Epithelial cell of esophagus (primary cell): ENCODE data around the gene OVAAL.
A peak's percentile ranks its signal among the peaks of the same experiment; 100 is the strongest.

Experiments used
- DNase-seq: peaks from one replicate; pipeline ENCODE4 v3.0.0; 2010; ENCODE audit warnings: low read depth
- H3K4me3 ChIP-seq: 2 replicates; pipeline ENCODE4 v1.5.1; 2011; ENCODE audit warnings: mild to moderate bottlenecking, low read length, control low read depth
- TF ChIP-seq, protein P1 (sequence below): IDR thresholded peaks from 2 replicates; pipeline ENCODE4 v1.5.1; 2011; ENCODE audit warnings: low read depth, mild to moderate bottlenecking, low read length, control low read depth, inconsistent platforms; ENCODE audit not compliant: insufficient read depth; ENCODE audit errors: missing control alignments

OVAAL gene

GRCh38 chr1:180603850-180604226 is 45.1 kb downstream of the OVAAL start:
- no peak overlapping the region for H3K4me3 ChIP-seq
- TF ChIP-seq, protein P1, sequence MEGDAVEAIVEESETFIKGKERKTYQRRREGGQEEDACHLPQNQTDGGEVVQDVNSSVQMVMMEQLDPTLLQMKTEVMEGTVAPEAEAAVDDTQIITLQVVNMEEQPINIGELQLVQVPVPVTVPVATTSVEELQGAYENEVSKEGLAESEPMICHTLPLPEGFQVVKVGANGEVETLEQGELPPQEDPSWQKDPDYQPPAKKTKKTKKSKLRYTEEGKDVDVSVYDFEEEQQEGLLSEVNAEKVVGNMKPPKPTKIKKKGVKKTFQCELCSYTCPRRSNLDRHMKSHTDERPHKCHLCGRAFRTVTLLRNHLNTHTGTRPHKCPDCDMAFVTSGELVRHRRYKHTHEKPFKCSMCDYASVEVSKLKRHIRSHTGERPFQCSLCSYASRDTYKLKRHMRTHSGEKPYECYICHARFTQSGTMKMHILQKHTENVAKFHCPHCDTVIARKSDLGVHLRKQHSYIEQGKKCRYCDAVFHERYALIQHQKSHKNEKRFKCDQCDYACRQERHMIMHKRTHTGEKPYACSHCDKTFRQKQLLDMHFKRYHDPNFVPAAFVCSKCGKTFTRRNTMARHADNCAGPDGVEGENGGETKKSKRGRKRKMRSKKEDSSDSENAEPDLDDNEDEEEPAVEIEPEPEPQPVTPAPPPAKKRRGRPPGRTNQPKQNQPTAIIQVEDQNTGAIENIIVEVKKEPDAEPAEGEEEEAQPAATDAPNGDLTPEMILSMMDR = no peak
- DNase-seq = peak; percentile 52

DNA sequence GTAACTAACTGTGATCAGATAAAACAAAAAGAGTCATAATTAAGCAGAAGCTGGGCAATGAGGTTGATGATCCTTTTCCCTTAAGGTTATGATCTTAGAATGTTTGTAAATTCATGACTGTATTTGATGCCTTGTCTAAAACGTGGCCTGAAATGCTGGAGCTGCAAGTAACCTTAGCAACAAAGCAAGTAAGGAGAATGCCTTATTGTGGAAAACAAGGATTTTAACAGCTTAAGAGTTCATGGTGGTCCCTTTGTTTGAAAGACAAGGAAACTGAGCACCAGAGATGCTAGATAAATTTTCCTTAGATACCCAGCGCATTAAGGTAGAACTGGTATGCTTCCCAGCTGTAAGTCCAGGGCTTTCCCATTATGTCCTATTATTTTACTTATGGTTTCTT is 47.4 kb downstream of the OVAAL start:
- TF ChIP-seq, protein P1 = no peak
- no peak for DNase-seq
- no peak overlapping the region for H3K4me3 ChIP-seq

DNA sequence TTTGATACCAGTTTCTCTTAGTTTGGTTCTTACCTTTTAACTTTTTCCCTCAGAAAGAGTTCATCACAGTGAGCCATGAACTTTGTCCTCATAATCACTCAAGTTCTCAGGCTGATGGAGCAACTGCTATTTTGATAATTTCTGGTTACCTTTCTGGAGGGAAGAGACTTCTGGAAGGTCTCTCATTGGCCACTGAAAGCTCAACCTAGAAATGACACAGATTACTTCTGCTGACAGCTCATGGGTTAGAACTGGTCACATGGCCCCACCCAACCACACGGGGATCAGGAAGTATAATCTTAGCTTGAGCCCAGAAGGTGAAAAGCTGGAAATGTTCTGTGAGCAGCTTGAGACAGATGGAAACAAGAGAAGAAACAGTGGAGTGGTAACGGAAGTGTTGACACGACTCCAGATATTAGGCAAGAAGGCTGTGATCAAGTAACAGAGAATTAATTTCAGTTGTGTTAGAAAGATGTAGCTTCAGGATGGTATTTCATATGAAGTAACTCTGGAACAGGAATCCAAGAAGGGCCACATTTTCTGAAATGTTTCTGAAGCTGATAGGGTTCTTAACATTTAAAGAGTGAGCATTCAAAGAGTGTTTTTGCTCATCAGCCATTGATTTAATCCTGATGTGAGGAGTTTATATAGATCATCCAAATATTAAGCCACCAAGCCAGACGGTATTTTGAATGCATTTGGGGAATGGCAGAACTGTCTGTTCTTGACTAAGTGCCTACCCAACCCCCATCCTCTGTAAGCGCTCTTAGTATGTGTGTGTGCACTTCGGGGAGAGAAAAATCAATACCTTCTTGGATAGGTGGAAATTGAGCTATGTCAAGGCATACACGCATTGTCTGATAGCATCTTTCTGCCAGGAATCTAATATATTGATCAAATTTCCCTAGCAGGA is 51.1 kb downstream of the OVAAL start:
- TF ChIP-seq, protein P1 = no peak

GRCh38 chr1:180610556-180611015 is 51.8 kb downstream of the OVAAL start:
- no peak for DNase-seq
- TF ChIP-seq, protein P1 = no peak

More for the DNA sequence above, 51.1 kb downstream of the OVAAL start:
- no peak overlapping the region for H3K4me3 ChIP-seq
- DNase-seq = peak; percentile 55

GRCh38 chr1:180611016-180611930 is 52.5 kb downstream of the OVAAL start:
- peak; percentile 64 for DNase-seq

More at GRCh38 chr1:180610556-180611015, 51.8 kb downstream of the OVAAL start:
- no peak overlapping the region for H3K4me3 ChIP-seq

GRCh38 chr1:180612632-180613031 is 53.9 kb downstream of the OVAAL start:
- TF ChIP-seq, protein P1 = no peak
- H3K4me3 ChIP-seq = no peak overlapping the region
- no peak for DNase-seq

More at GRCh38 chr1:180611016-180611930, 52.5 kb downstream of the OVAAL start:
- TF ChIP-seq, protein P1 = no peak
- H3K4me3 ChIP-seq = no peak overlapping the region
